Large intestine (tissue), 1 donor: ENCODE results near the gene COX15. TPM values are rescaled to one million over a fixed set of nuclear protein-coding genes. Genes with fewer than 3 reads are reported as not detected.

Source experiments
- polyA plus RNA-seq: library from polyadenylated mRNA; unstranded; fragments of 120-200 nt; gene quantifications from one replicate; pipeline ENCODE4 v1.2.1, GENCODE V29; 2013

The COX15 gene
- polyA plus RNA-seq, 1 donor: 46.0 TPM

Other genes starting within 250 kb of the COX15 start
- 22.1 TPM for gene NKX2-3, start 199.2 kb downstream of the COX15 start, polyA plus RNA-seq
- gene SLC25A28, start 111.7 kb downstream of the COX15 start, polyA plus RNA-seq: 50.1 TPM
- gene ENTPD7, start 72.6 kb downstream of the COX15 start, polyA plus RNA-seq: 56.2 TPM
- gene CUTC, start 107 bp upstream of the COX15 start, polyA plus RNA-seq: 26.4 TPM
- 94.3 TPM for gene ABCC2, start 50.5 kb upstream of the COX15 start, polyA plus RNA-seq